ENCODE data around the gene SSU72. TPM values are rescaled to one million over a fixed set of nuclear protein-coding genes. Genes with fewer than 3 reads are reported as not detected.

The SSU72 gene
- total RNA-seq, 2 donors from 2014 or later = 80.4 to 90.2 TPM

DNA sequence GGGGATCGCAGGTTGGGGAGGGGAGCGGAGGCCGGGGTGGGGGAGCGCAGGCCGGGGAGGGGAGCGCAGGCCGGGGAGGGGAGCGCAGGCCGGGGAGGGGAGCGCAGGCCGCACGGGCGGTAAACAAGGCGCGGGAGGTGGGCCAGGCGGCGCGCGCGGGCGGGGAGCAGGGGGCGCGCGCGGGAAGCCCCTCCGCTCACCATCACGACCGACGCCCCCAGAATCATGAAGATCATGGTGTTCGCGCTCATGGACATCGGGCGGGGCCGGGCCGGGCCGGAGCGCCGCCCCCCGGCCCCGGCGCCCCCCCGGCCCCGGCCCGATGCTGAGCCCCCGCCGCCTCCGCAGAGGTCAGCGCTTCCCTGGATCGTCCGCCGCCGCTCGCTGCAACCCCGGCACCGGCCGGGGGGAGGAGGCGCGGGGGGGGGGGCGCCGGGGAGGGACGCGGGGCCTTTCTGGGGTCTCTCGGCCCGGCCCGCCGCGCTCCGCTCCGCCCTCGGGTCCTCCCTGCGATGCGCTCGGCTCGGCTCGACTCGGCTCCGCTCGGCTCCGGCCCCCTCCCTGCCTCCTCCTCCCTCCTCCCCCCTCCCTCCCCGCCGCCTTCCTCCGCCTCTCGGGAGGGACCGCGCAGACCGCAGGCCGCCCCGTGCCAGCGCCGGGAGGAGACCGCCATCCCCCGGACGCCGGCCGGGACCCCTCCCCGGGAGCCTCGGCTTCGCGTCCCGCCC, 34.4 kb downstream of the SSU72 start, which contains the start of gene TMEM240:
Gene TMEM240, minus strand, starts transcription at position 535 of the 728 bp plus-strand sequence. Its CDS starts 278 bp downstream, at position 257.
- Histone ChIP-seq H3K27me3 (replicated peaks; ENCODE audit: insufficient read depth) (no peaks in the 10 kb centered on the region), H3K9me3 (no peaks in the 10 kb centered on the region), H3K4me3 (peak within 1 kb of the TSS; percentile 79), H3K36me3 (peaks cover 8% of the 10 kb centered on the region), H3K27ac (peak within 1 kb of the TSS; percentile 58 to 71), H3K4me1 (ENCODE audit: control insufficient read depth in 1 of 2, low read depth in 2 of 2) (peaks cover 10 to 19% of the 10 kb centered on the region in 2 donors)
- peak; percentile 20 for DNase-seq (ENCODE audit: low spot score)
- TF ChIP-seq, protein P1, sequence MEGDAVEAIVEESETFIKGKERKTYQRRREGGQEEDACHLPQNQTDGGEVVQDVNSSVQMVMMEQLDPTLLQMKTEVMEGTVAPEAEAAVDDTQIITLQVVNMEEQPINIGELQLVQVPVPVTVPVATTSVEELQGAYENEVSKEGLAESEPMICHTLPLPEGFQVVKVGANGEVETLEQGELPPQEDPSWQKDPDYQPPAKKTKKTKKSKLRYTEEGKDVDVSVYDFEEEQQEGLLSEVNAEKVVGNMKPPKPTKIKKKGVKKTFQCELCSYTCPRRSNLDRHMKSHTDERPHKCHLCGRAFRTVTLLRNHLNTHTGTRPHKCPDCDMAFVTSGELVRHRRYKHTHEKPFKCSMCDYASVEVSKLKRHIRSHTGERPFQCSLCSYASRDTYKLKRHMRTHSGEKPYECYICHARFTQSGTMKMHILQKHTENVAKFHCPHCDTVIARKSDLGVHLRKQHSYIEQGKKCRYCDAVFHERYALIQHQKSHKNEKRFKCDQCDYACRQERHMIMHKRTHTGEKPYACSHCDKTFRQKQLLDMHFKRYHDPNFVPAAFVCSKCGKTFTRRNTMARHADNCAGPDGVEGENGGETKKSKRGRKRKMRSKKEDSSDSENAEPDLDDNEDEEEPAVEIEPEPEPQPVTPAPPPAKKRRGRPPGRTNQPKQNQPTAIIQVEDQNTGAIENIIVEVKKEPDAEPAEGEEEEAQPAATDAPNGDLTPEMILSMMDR (IDR thresholded peaks at IDR 0.05) = no peak
- peak; percentile 50 for ATAC-seq (ENCODE audit: insufficient number of reproducible peaks, low FRiP score, low read depth)

DNA sequence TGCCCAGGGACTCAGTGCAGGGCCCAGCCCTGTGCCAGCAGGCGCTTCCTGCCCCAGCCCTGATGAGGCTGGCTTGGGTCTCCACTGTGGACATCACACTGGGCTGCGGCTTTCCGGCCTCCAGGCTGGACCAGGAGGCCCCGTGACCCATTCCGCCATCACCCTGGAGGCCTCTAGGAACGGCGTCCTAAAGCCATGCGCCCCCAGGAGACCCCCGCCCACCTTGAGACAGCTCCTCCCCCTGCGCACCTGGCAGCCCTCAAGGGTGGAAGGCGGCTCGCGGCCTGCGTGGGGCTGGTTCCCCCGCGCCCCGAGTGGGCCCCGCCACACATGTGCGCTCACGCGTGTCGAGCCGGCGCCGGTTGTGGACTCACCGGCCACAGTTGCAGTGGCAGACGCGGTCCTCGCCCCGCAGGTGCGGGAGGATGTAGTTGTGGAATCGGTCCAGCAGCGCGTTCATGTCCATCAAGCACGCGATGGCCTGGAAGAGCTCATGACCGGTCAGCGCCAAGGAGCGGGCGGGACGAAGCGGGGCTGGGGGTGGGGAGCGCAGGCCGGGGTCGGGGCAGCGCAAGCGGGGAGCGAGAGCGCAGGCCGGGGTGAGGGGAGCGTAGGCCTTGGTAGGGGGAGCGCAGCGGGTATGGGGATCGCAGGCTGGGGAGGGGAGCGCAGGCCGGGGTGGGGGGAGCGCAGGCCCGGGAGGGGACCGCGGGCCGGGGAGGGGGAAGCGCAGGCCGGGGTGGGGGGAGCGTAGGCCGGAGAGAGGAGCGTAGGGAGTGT, 35.2 kb downstream of the SSU72 start:
- Histone ChIP-seq H3K27me3 (replicated peaks; ENCODE audit: insufficient read depth) (no peaks in the 10 kb centered on the region), H3K27ac (peak overlapping the region in 1 of 2 donors; percentile 47), H3K9me3 (no peaks in the 10 kb centered on the region), H3K4me3 (peak overlapping the region; percentile 79), H3K4me1 (ENCODE audit: control insufficient read depth in 1 of 2, low read depth in 2 of 2) (peaks cover 10 to 19% of the 10 kb centered on the region in 2 donors), H3K36me3 (peaks cover 8% of the 10 kb centered on the region)
- ATAC-seq (ENCODE audit: insufficient number of reproducible peaks, low FRiP score, low read depth) = no peak
- DNase-seq (ENCODE audit: low spot score) = no peak
- TF ChIP-seq, protein P1 (IDR thresholded peaks at IDR 0.05) = no peak

DNA sequence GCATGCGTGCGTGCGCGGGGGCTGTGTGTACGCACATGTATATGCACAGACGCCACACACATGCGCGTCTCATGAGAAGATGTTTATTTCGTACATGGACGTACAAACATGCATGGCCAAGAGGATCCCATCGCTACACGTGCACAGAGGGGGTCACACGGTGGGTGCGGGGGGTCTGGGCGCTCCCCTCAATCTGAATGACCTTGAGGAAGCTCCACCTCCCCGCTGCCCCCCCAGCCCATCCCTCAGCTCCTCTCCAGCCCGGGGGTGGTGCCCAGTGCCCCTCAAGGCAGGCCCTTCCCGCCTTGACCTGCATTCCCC, 35.7 kb downstream of the SSU72 start:
- TF ChIP-seq, protein P1 (IDR thresholded peaks at IDR 0.05) = no peak
- no peaks in the 10 kb centered on the region for H3K9me3 ChIP-seq
- peaks cover 10 to 19% of the 10 kb centered on the region in 2 donors for H3K4me1 ChIP-seq (ENCODE audit: control insufficient read depth in 1 of 2, low read depth in 2 of 2)
- H3K4me3 ChIP-seq = peak overlapping the region; percentile 79
- no peaks in the 10 kb centered on the region for H3K27me3 ChIP-seq (replicated peaks; ENCODE audit: insufficient read depth)
- peaks cover 8% of the 10 kb centered on the region for H3K36me3 ChIP-seq
- DNase-seq (ENCODE audit: low spot score) (no peak), ATAC-seq (ENCODE audit: insufficient number of reproducible peaks, low FRiP score, low read depth) (no peak)
- no peak overlapping the region for H3K27ac ChIP-seq

DNA sequence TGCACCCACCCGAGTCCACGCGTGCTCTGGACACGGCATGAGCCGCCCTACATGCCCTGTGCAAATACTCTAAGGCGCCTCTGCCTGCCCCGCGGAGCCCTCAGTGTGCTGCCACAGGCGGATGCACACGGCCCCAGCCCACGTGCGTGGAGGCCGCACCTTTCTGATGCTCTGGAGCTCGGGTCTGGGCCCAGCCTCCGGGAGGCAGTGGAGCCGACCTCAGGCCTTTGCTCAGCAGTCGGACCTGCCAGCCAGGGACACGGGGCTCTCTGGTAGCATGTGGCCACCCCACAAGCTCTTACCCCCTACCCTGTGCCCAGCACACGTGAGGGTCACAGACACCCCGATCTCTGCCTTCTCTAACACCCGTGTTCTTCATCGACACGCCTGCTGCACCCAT, 36.3 kb downstream of the SSU72 start:
- TF ChIP-seq, protein P1 (IDR thresholded peaks at IDR 0.05) = no peak
- no peak for ATAC-seq (ENCODE audit: insufficient number of reproducible peaks, low FRiP score, low read depth)
- Histone ChIP-seq H3K27ac (no peak overlapping the region), H3K4me3 (no peak overlapping the region), H3K4me1 (ENCODE audit: control insufficient read depth in 1 of 2, low read depth in 2 of 2) (peaks cover 10 to 19% of the 10 kb centered on the region in 2 donors), H3K36me3 (peaks cover 6% of the 10 kb centered on the region), H3K9me3 (no peaks in the 10 kb centered on the region), H3K27me3 (replicated peaks; ENCODE audit: insufficient read depth) (no peaks in the 10 kb centered on the region)
- no peak for DNase-seq (ENCODE audit: low spot score)

DNA sequence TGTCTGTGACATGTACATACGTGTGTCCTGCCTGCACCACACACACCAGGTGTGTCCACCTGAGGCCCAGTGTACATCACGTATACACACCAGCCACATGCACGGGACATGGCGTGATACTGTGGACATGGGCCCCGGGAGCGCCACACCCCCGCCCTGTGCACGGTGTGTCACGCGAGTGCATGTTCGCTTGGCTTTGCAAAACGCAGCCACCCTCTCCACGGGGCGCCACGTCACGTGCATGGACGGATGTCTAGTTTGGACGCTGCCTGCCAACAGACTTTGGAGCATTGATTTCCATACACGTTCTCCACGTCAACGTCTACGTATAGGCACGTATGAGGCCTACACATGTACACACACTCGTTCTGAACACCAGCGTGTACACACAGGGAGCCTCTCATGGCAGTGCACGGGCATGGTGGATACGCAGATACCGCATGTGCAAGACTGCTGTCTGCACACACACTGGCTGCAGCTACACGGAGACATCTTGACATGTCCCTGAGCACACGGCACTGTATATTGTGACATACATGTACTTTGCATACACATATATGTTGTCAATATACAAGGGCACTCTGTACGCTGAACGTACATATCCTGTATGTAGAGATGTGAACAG, 36.9 kb downstream of the SSU72 start:
- Histone ChIP-seq H3K36me3 (peaks cover 3% of the 10 kb centered on the region), H3K4me3 (no peak overlapping the region), H3K27ac (no peak overlapping the region), H3K27me3 (replicated peaks; ENCODE audit: insufficient read depth) (no peaks in the 10 kb centered on the region), H3K9me3 (no peaks in the 10 kb centered on the region), H3K4me1 (ENCODE audit: control insufficient read depth in 1 of 2, low read depth in 2 of 2) (peaks cover 10 to 19% of the 10 kb centered on the region in 2 donors)
- TF ChIP-seq, protein P1 (IDR thresholded peaks at IDR 0.05) = no peak
- ATAC-seq (ENCODE audit: insufficient number of reproducible peaks, low FRiP score, low read depth) (no peak), DNase-seq (ENCODE audit: low spot score) (no peak)
